ENCODE results near the gene ANKS4B. TPM values are rescaled to one million over a fixed set of nuclear protein-coding genes. Genes with fewer than 3 reads are reported as not detected.

The ANKS4B gene
- polyA plus RNA-seq, 3 donors: not detected

DNA sequence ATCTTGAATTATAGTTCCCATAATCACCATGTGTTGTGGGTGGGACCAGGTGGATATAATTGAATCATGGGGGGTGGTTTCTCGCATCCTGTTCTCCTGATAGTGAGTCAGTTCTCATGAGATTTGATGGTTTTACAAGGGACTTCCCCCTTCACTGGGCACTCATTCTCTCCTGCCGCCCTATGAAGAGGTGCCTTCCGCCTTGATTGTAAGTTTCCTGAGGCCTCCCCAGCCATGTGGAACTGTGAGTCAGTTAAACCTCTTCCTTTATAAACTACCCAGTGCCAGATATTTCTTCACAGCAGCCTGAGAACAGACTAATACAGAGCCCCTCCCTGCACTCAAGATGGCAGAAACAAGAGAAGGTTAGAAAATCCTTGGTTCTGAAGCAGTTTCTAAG lies 48.7 kb upstream of the ANKS4B start:
- Mint-ChIP-seq H3K4me3 (no peak overlapping the region), H3K27me3 (ENCODE audit: low read depth in 3 of 3) (peaks cover 2 to 8% (median 5%) of the 10 kb centered on the region in 3 donors), H3K27ac (peak overlapping the region in 2 of 7 donors; percentile 70 to 84), H3K36me3 (peaks cover 21 to 27% of the 10 kb centered on the region in 2 donors), H3K9me3 (peaks cover 0 to 15% (median 7%) of the 10 kb centered on the region in 7 donors), H3K4me1 (peaks cover 6% of the 10 kb centered on the region)
- DNase-seq: peak in 1 of 3 donors; percentile 46
- Histone ChIP-seq H4K20me1 (ENCODE audit: insufficient read depth, low read length) (no peaks in the 10 kb centered on the region), H3K9ac (ENCODE audit: insufficient read depth, low read length, poor library complexity, severe bottlenecking) (no peak overlapping the region), H3K27ac (ENCODE audit: low read depth in 1 of 2, low read length in 2 of 2) (no peak overlapping the region), H3K36me3 (replicated peaks in 1 of 2; ENCODE audit: control insufficient read depth in 1 of 2, insufficient read depth in 2 of 2, low read length in 2 of 2) (peaks cover 16 to 27% of the 10 kb centered on the region in 2 donors), H3K27me3 (ENCODE audit: control insufficient read depth in 2 of 2, insufficient read depth in 2 of 2, low read length in 2 of 2) (peaks cover 0 to 2% of the 10 kb centered on the region in 2 donors), H3K9me3 (replicated peaks in 1 of 2; ENCODE audit: control insufficient read depth in 1 of 2, insufficient read depth in 1 of 2, low read length in 2 of 2) (no peaks in the 10 kb centered on the region), H3K79me2 (ENCODE audit: insufficient read depth, low read length) (no peaks in the 10 kb centered on the region), H3K4me2 (replicated peaks; ENCODE audit: extremely low read depth, low read length, poor library complexity, severe bottlenecking) (no peak overlapping the region), H3K4me1 (ENCODE audit: control insufficient read depth in 1 of 2, insufficient read depth in 2 of 2, low read length in 2 of 2) (peaks cover 4 to 5% of the 10 kb centered on the region in 2 donors), H3K4me3 (replicated peaks in 1 of 3; ENCODE audit: low read depth in 2 of 3, low read length in 3 of 3) (no peak overlapping the region), H2AFZ (ENCODE audit: insufficient read depth, low read depth, low read length, poor library complexity, severe bottlenecking) (no peak overlapping the region)
- 88% methylated on average over 2 of the region's 3 CpGs for WGBS (ENCODE audit: insufficient coverage)
- TF ChIP-seq CTCF (IDR thresholded peaks at IDR 0.05): no peak
- intact Hi-C loops (cut with micrococcal nuclease): loop anchor here (5.0 to 10.0 kb wide), 3 partner anchors 367 to 1492 kb away; no protein-coding TSS in a partner anchor

- intact Hi-C loops (cut with micrococcal nuclease): loop anchor here (5.0 to 10.0 kb wide), 3 partner anchors 367 to 1492 kb away; no protein-coding TSS in a partner anchor
- peaks cover 0 to 2% of the 10 kb centered on the region in 2 donors for H3K27me3 ChIP-seq (ENCODE audit: control insufficient read depth in 2 of 2, insufficient read depth in 2 of 2, low read length in 2 of 2)
- H2AFZ ChIP-seq (ENCODE audit: insufficient read depth, low read depth, low read length, poor library complexity, severe bottlenecking): no peak overlapping the region
- H3K9me3 ChIP-seq (replicated peaks in 1 of 2; ENCODE audit: control insufficient read depth in 1 of 2, insufficient read depth in 1 of 2, low read length in 2 of 2): no peaks in the 10 kb centered on the region
- H3K27ac Mint-ChIP-seq: peak overlapping the region in 1 of 7 donors; percentile 43
- peaks cover 13 to 18% of the 10 kb centered on the region in 2 donors for H3K36me3 ChIP-seq (replicated peaks in 1 of 2; ENCODE audit: control insufficient read depth in 1 of 2, insufficient read depth in 2 of 2, low read length in 2 of 2)
- H3K27ac ChIP-seq (ENCODE audit: low read depth in 1 of 2, low read length in 2 of 2): no peak overlapping the region
- TF ChIP-seq CTCF (IDR thresholded peaks at IDR 0.05): no peak
- H3K4me3 Mint-ChIP-seq: no peak overlapping the region
- H3K9me3 Mint-ChIP-seq: peaks cover 0 to 19% (median 10%) of the 10 kb centered on the region in 7 donors
- peaks cover 16 to 19% of the 10 kb centered on the region in 2 donors for H3K36me3 Mint-ChIP-seq
- DNase-seq: no peak
- no peak overlapping the region for H3K4me3 ChIP-seq (replicated peaks in 1 of 3; ENCODE audit: low read depth in 2 of 3, low read length in 3 of 3)
- H3K4me1 ChIP-seq (ENCODE audit: control insufficient read depth in 1 of 2, insufficient read depth in 2 of 2, low read length in 2 of 2): peaks cover 4 to 5% of the 10 kb centered on the region in 2 donors
- H3K27me3 Mint-ChIP-seq (ENCODE audit: low read depth in 3 of 3): peaks cover 2 to 8% (median 5%) of the 10 kb centered on the region in 3 donors
- no peak overlapping the region for H3K4me2 ChIP-seq (replicated peaks; ENCODE audit: extremely low read depth, low read length, poor library complexity, severe bottlenecking)
- no peak overlapping the region for H3K9ac ChIP-seq (ENCODE audit: insufficient read depth, low read length, poor library complexity, severe bottlenecking)
- H3K79me2 ChIP-seq (ENCODE audit: insufficient read depth, low read length): no peaks in the 10 kb centered on the region
- WGBS (ENCODE audit: insufficient coverage): 98% methylated on average over 4 of the region's 12 CpGs
- H3K4me1 Mint-ChIP-seq: peaks cover 6% of the 10 kb centered on the region
- H4K20me1 ChIP-seq (ENCODE audit: insufficient read depth, low read length): no peaks in the 10 kb centered on the region
These were observed 47.7 kb upstream of the ANKS4B start for GRCh38 chr16:21185659-21186325.

All from CD14-positive monocyte (primary cell).